ENCODE measurements around the gene USP9Y.

Gene USP9Y

GRCh38 chrY:12744091-12744490, 43.1 kb downstream of the USP9Y start:
- no peak for ATAC-seq
- TF ChIP-seq RARB (CRISPR knock-in tag; IDR thresholded peaks at IDR 0.05) (no peak), ZFP30 (CRISPR knock-in tag; IDR thresholded peaks at IDR 0.05) (no peak)

GRCh38 chrY:12749293-12749692, 48.3 kb downstream of the USP9Y start:
- no peak for ATAC-seq
- no peak for TF ChIP-seq ISL1 (CRISPR knock-in tag; IDR thresholded peaks at IDR 0.05)
- TF ChIP-seq CSDC2 (CRISPR knock-in tag; IDR thresholded peaks at IDR 0.05), result no peak
- TF ChIP-seq ZNF70 (CRISPR knock-in tag; IDR thresholded peaks at IDR 0.05), result no peak
- no peak for TF ChIP-seq POU6F1 (CRISPR knock-in tag; IDR thresholded peaks at IDR 0.05; ENCODE audit: borderline replicate concordance, low read depth)
- no peak for TF ChIP-seq PPARA (CRISPR knock-in tag; IDR thresholded peaks at IDR 0.05; ENCODE audit: borderline replicate concordance)
- no peak for TF ChIP-seq BACH2 (CRISPR knock-in tag; IDR thresholded peaks at IDR 0.05; ENCODE audit: borderline replicate concordance)
- TF ChIP-seq ZNF565 (CRISPR knock-in tag; conservative IDR thresholded peaks at IDR 0.05; ENCODE audit: low read depth), result no peak
- TF ChIP-seq CSRNP3 (CRISPR knock-in tag; IDR thresholded peaks at IDR 0.05), result no peak
- no peak for TF ChIP-seq ZFP30 (CRISPR knock-in tag; IDR thresholded peaks at IDR 0.05)
- TF ChIP-seq TCF4 (CRISPR knock-in tag; IDR thresholded peaks at IDR 0.05; ENCODE audit: borderline replicate concordance), result no peak
- no peak for TF ChIP-seq PATZ1 (CRISPR knock-in tag; IDR thresholded peaks at IDR 0.05; ENCODE audit: borderline replicate concordance)
- TF ChIP-seq TOX (CRISPR knock-in tag; IDR thresholded peaks at IDR 0.05; ENCODE audit: borderline replicate concordance), result no peak
- TF ChIP-seq OSR1 (CRISPR knock-in tag; IDR thresholded peaks at IDR 0.05), result no peak
- TF ChIP-seq ESRRG (CRISPR knock-in tag; IDR thresholded peaks at IDR 0.05), result no peak
- no peak for TF ChIP-seq SNAI2 (CRISPR knock-in tag; IDR thresholded peaks at IDR 0.05)
- no peak for TF ChIP-seq GLIS3 (CRISPR knock-in tag; IDR thresholded peaks at IDR 0.05)
- TF ChIP-seq ZFP3 (CRISPR knock-in tag; IDR thresholded peaks at IDR 0.05), result no peak
- TF ChIP-seq CREB5 (CRISPR knock-in tag; IDR thresholded peaks at IDR 0.05; ENCODE audit: low read depth), result no peak
- no peak for TF ChIP-seq ARNTL (CRISPR knock-in tag; IDR thresholded peaks at IDR 0.05; ENCODE audit: borderline replicate concordance, low read depth)

- ATAC-seq, result no peak
- no peak for TF ChIP-seq OSR1 (CRISPR knock-in tag; IDR thresholded peaks at IDR 0.05)
- TF ChIP-seq ZNF8 (CRISPR knock-in tag; IDR thresholded peaks at IDR 0.05), result no peak
- TF ChIP-seq CSRNP3 (CRISPR knock-in tag; IDR thresholded peaks at IDR 0.05), result no peak
- no peak for TF ChIP-seq PATZ1 (CRISPR knock-in tag; IDR thresholded peaks at IDR 0.05; ENCODE audit: borderline replicate concordance)
- no peak for TF ChIP-seq CREB5 (CRISPR knock-in tag; IDR thresholded peaks at IDR 0.05; ENCODE audit: low read depth)
- TF ChIP-seq TOX (CRISPR knock-in tag; IDR thresholded peaks at IDR 0.05; ENCODE audit: borderline replicate concordance), result no peak
- TF ChIP-seq ZNF70 (CRISPR knock-in tag; IDR thresholded peaks at IDR 0.05), result no peak
- TF ChIP-seq TSHZ2 (CRISPR knock-in tag; IDR thresholded peaks at IDR 0.05), result no peak
- TF ChIP-seq RARB (CRISPR knock-in tag; IDR thresholded peaks at IDR 0.05), result no peak
- no peak for TF ChIP-seq ZFP30 (CRISPR knock-in tag; IDR thresholded peaks at IDR 0.05)
- TF ChIP-seq ESRRG (CRISPR knock-in tag; IDR thresholded peaks at IDR 0.05), result no peak
- TF ChIP-seq ZFP3 (CRISPR knock-in tag; IDR thresholded peaks at IDR 0.05), result no peak
- TF ChIP-seq ARNTL (CRISPR knock-in tag; IDR thresholded peaks at IDR 0.05; ENCODE audit: borderline replicate concordance, low read depth), result no peak
Observed at GRCh38 chrY:12752856-12753255, 51.8 kb downstream of the USP9Y start.

Measured in SK-N-SH treated with all-trans-retinoic acid at 6 μM for 48 hours (cell line).